Measurements from ENCODE around the gene BCL2L1.

GRCh38 chr20:31707994-31708735 lies 14.5 kb downstream of the BCL2L1 start:
- no peak for TF ChIP-seq CTCF (conservative IDR thresholded peaks at IDR 0.05 in 1 of 2, IDR thresholded peaks at IDR 0.05 in 1 of 2; ENCODE audit: low read depth in 1 of 2, low read length in 2 of 2)
- no peak for TF ChIP-seq EZH2 (IDR thresholded peaks at IDR 0.05; ENCODE audit: low read length, missing control alignments)
